ENCODE results near the gene TNRC6A.
"Not testable (repeated sequence)": the region's sequence is repeated elsewhere in the genome, so short reads cannot be mapped to it uniquely, and the experiment has no call there.

TNRC6A gene

DNA sequence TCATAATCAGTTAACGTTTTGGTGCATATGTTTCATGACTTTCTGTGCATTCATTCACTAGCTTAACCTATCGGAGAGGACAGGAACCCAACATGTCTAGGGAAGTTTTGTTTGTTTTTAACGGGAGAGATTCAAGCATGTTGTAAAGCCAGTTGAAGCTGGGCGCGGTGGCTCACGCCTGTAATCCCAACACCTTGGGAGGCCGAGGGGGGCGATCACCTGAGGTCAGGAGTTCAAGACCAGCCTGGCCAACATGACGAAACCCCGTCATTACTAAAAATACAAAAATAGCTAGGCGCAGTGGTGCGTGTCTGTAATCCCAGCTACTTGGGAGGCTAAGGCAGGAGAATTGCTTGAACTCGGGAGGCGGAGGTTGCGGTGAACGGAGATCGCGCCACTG is 1.4 kb upstream of the TNRC6A start:
- no peak for DNase-seq (ENCODE audit: low read depth, low spot score)

- DNase-seq (ENCODE audit: low read depth, low spot score), result no peak
Measured at GRCh38 chr16:24728891-24729242, 584 bp upstream of the TNRC6A start.

DNA sequence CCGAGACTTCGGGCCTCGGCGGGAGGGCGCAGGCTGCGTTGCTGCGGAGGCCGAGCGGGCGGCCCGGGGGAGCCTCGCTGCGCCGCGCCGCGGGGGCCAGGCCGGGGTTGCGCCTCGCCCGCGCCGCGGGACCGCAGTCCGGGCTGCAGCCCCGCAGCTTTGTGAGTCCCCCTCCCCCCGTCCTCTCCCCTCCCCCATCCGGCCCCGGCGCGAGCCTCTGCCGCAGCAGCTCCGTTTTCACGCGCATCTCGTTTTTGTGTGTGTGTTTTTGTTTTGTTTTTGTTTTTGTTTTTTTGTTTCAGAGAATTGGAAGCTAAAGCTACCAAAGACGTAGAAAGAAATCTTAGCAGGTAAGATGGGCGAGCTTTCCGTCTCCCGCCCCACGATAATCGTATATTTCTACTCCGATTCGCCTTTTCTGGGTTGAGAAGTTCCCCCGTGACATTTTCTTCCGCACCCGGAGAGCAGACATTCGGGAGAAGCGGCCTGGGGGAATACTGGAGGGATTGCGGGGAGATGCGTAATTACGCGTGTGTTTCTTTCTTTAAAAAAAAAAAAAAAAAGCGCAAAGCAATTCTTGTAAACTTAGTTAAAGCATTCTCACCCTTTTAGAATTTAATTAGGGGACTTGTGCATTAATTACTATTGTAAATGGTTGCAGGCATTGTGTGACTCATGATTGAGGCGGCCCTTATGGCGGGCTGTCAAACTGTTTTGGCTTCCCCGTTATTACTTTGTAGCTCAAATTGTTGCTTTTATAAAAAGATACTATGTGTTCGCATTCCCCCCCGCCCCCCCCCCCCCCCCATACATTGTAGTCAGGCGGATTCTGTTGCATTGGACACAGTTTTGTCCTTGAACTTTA is 732 bp downstream of the TNRC6A start:
- peak; percentile 48 for DNase-seq (ENCODE audit: low read depth, low spot score)

DNA sequence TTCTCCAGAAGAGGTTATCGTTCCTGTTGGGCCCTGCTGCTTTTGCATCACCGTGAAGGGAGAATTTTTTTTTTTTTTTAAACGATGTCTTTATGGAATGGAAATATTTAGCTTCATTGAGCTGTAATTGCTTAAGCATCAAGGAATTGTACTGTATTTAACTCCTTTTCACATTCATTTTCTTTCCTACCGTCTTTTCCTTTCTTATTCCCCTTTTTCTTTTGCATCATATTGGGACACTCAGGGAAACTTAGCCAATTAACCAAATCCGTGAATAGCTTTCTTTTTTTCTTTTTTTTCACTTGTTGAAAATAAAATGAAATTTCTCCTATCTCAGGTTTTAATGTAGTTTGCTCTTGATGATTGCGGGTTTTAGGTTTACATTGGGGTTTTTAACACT is 1.5 kb downstream of the TNRC6A start:
- DNase-seq (ENCODE audit: low read depth, low spot score), result no peak

- DNase-seq (ENCODE audit: low read depth, low spot score), result no peak
Measured at GRCh38 chr16:24731722-24732419, 2.4 kb downstream of the TNRC6A start.

GRCh38 chr16:24734382-24734781 is 4.9 kb downstream of the TNRC6A start:
- no peak for DNase-seq (ENCODE audit: low read depth, low spot score)

DNA sequence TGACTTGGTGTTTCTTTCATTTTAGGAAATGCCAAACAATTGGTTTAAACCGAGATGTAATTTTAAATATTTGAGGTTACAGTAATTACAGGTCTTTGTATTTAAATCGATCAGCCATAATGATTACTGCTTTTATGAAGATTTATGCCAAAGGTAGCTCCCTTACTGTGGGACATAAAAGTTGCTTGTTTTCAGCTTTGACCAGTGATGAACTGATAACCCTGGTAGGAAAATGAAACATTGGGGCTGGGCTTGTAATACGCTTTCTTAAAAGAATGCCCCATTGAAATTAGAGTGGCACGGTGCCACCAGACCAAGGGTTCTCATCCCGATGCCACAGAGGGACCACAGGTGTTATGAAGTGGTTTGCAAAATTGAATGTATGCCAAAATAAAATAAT is 7.3 kb downstream of the TNRC6A start:
- peak; percentile 23 for DNase-seq (ENCODE audit: low read depth, low spot score)

DNA sequence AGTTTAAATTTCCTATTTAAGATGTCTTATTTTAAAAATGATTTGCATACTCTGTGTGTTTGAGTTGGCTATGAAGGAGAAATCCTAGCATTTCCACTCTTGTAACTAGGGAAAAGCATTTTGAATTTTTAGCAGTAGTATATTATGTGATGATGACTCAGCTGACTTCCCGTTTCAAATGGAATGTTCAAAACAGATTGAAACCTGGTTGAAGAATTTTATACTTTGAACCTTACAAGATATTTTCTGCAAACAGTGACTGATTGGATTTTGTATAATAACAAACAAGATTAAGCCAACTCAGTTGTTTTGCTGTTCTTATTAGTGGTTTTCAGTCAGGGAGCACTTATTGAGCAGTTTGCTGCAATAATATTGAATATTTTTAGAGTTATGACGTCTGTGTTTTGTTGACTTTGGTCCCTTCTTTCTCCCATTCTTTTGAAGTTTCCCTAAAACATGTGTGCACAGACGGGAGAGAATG is 8.0 kb downstream of the TNRC6A start:
- peak; percentile 58 for DNase-seq (ENCODE audit: low read depth, low spot score)

GRCh38 chr16:24737916-24738594 is 8.6 kb downstream of the TNRC6A start:
- DNase-seq (ENCODE audit: low read depth, low spot score), result no peak

DNA sequence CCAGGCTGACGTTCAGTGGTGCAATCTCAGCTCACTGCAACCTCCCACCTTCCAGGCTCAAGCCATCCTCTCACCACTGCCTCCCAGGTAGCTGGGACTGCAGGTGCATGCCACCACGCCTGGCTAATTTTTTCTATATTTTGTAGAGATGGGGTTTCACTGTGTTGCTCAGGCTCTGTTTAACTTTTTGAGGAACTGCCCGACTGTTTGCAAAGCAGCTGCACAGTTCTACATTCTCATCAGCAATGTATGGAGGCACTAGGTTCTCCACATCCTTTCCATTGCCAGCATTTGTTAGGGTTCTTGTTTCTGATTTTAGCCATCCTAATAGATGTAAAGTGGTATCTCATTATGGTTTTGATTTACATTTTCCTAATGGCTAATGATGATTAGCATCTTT is 9.4 kb downstream of the TNRC6A start:
- DNase-seq (ENCODE audit: low read depth, low spot score), result no peak

GRCh38 chr16:24741862-24742261 is 12.4 kb downstream of the TNRC6A start:
- DNase-seq (ENCODE audit: low read depth, low spot score), result no peak

- not testable (repeated sequence) for DNase-seq (ENCODE audit: low read depth, low spot score)
Measured at GRCh38 chr16:24742610-24743009, 13.2 kb downstream of the TNRC6A start.

GRCh38 chr16:24745391-24745790 is 15.9 kb downstream of the TNRC6A start:
- DNase-seq (ENCODE audit: low read depth, low spot score), result no peak

DNA sequence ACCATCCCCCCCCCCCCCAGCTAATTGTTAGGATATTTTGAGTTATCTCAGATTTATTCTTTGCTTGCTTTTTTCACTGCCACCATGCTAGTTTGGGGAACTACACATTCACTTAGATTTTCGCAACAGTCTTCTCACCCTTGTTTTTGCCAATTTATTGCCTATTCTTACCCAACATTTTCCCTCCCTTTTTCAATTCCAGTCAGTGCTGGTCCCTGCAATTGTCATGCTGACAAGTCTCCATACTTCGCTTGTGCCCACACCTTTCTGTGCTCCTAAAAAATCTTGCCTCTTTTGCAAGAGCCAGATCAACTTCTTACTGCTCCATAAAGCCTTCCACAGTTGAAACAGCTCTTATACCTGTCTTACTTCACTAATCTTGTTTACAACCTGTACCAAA is 16.3 kb downstream of the TNRC6A start:
- no peak for DNase-seq (ENCODE audit: low read depth, low spot score)

GRCh38 chr16:24747441-24747840 is 18.0 kb downstream of the TNRC6A start:
- DNase-seq (ENCODE audit: low read depth, low spot score), result no peak

- peak; percentile 93 for DNase-seq (ENCODE audit: low read depth, low spot score)
Measured at GRCh38 chr16:24748242-24748641, 18.8 kb downstream of the TNRC6A start.

DNA sequence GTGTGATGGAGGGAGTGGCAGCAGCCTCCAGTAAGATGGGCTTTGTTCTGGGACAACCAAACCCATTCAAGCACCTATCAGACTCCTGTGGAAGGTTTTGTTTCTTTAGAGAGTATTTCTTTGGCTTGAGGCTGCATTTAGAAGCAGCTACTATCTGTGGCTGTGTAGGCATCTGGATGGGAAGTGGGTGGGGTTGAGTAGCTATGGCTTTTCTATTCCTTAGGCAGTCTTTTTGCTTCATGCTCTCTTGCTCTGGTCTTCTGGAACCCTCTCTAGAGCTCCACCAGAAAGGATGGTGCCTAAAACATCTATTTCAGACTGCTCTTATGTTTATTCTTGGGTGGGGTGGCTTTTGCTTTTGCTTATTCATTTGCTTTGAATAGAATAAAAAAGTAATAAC is 19.9 kb downstream of the TNRC6A start:
- no peak for DNase-seq (ENCODE audit: low read depth, low spot score)

- not testable (repeated sequence) for DNase-seq (ENCODE audit: low read depth, low spot score)
Measured at GRCh38 chr16:24749872-24750271, 20.4 kb downstream of the TNRC6A start.

- DNase-seq (ENCODE audit: low read depth, low spot score), result no peak
Measured at GRCh38 chr16:24753000-24753399, 23.5 kb downstream of the TNRC6A start.

DNA sequence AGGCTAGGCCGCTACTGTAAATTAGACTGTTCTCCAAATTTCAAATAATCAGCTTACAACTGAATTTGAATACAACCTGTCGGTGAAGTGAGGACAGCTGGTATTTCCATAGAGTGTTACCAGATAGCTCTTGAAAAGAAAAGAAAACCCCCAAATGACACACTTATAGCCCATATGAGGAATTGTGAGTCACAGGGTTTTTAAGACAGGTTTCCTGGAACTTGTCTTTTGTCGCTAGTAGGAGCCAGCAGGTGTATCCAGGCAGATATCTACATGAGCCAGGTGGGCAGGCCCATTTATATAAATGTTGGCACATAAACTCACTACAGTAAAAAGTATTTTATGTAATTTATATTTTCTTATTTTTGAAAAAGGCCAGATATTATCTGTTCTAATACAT is 24.0 kb downstream of the TNRC6A start:
- no peak for DNase-seq (ENCODE audit: low read depth, low spot score)

GRCh38 chr16:24754543-24754942 is 25.1 kb downstream of the TNRC6A start:
- DNase-seq (ENCODE audit: low read depth, low spot score), result no peak

DNA sequence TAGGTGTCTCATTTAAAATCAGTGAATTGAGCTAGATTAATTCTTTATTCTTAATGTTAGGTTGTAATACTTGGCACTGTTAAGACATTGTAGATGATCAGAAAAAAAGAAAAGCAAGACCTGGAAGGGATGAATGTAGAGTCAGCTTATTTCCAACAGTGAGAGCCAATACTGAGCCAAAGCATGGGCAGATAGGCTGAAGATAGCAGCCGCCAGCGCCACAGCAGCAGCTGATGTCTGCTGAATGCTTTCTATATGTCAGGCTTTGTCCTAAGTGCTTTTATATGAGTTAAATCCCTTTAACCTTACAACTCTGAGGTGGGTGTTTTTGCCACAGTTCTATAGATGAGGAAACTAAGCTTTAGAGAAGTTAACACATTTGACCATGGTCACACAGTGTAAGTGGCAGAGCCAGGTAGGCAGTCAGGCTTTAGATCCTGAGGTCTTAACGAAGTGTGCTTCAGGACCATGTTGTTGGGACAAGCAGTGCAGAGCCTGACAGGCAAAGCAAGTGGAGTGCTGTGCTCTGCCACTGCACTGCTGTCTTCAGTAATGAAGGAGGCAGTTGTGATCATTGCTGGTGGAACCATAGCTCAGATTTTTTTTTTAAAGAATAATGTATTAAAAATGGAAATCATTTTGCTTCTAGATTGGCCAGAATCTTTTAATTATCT is 25.9 kb downstream of the TNRC6A start:
- no peak for DNase-seq (ENCODE audit: low read depth, low spot score)

All from astrocyte of the hippocampus (primary cell).